C4-2B (cell line): ENCODE results near the gene ABCG1.

ENCODE experiments used
- ZFX ChIP-seq: fragments of 450-650 bp; IDR thresholded peaks from 2 replicates; pipeline ENCODE4 v1.6.1; 2017
- TF ChIP-seq, protein P1 (sequence below): fragments of 450-650 bp; conservative IDR thresholded peaks from 2 replicates; pipeline ENCODE4 v1.5.1; 2017; ENCODE audit warnings: mild to moderate bottlenecking

DNA sequence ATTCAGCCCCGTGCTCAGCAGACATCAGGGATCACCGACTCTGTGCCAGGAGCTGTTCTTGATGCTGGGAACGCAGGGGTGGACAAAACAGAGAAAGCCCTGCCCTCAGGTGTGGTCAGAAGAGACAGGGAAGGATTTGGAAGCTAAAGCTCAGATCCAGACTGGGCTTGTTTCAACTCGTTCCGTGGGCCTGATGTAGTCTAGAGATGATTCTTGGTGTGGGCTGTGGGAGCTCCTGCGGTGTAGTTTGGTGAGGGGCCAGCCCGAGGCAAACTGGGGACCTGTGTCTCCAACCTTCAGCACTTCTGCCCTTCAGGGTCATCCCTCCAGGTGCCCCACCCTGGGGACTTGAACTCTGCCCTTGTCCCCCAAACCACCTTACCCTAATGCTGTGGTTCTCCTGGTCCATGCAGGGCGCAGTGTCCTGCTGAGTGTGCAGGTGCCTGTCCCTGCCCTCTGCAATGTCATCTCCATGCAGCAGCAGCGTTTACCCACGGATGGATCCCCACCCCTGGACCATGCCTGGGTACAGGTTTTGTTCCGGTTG, 17.3 kb upstream of the ABCG1 start:
- TF ChIP-seq, protein P1, sequence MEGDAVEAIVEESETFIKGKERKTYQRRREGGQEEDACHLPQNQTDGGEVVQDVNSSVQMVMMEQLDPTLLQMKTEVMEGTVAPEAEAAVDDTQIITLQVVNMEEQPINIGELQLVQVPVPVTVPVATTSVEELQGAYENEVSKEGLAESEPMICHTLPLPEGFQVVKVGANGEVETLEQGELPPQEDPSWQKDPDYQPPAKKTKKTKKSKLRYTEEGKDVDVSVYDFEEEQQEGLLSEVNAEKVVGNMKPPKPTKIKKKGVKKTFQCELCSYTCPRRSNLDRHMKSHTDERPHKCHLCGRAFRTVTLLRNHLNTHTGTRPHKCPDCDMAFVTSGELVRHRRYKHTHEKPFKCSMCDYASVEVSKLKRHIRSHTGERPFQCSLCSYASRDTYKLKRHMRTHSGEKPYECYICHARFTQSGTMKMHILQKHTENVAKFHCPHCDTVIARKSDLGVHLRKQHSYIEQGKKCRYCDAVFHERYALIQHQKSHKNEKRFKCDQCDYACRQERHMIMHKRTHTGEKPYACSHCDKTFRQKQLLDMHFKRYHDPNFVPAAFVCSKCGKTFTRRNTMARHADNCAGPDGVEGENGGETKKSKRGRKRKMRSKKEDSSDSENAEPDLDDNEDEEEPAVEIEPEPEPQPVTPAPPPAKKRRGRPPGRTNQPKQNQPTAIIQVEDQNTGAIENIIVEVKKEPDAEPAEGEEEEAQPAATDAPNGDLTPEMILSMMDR, result no peak
- no peak for TF ChIP-seq ZFX
